Caco-2 (cell line): ENCODE data around the gene PHF21B. TPM values are rescaled to one million over a fixed set of nuclear protein-coding genes. Genes with fewer than 3 reads are reported as not detected.

ENCODE experiments used
- BruUV-seq: library from RNA; stranded (reverse); fragments of 400-500 nt; replicated peaks from 2 replicates; lab custom pipeline; 2021; lab: Mats Ljungman, UMichigan
- CTCF ChIA-PET: fragments of 300-600 bp; sonication (Branson Sonifier 250); formaldehyde crosslinking; loops from one replicate; lab custom pipeline; 2022; ENCODE audit warnings: antibody characterized with exemption; lab: Charles Lee
- POLR2A ChIA-PET: fragments of 300-600 bp; sonication (Branson Sonifier 250); formaldehyde crosslinking; loops from one replicate; lab custom pipeline; 2022; ENCODE audit warnings: antibody characterized with exemption; lab: Charles Lee
- DNase-seq, 2 experiments: peaks; one replicate each; pipeline versions ENCODE4 v3.0.0 to v3.0.0-alpha.2; 2020 to 2022
- H3K27me3 ChIP-seq: replicated peaks from 2 replicates; pipeline ENCODE4 v1.6.0; 2011; ENCODE audit warnings: low read length; ENCODE audit not compliant: control insufficient read depth, insufficient read depth
- H3K36me3 ChIP-seq: 2 replicates; pipeline ENCODE4 v1.5.1; 2011; ENCODE audit warnings: low read length; ENCODE audit not compliant: control insufficient read depth, insufficient read depth
- H3K4me1 ChIP-seq: fragments of 250-450 bp; sonication (Bioruptor Pico); 2 replicates; pipeline ENCODE4 v1.5.1; 2020; ENCODE audit warnings: mild to moderate bottlenecking
- H3K4me3 ChIP-seq: 2 replicates; pipeline ENCODE4 v1.5.1; 2011; ENCODE audit warnings: low read depth, mild to moderate bottlenecking, control low read depth, low read length
- H3K9me3 ChIP-seq: fragments of 250-450 bp; sonication (Bioruptor Pico); 2 replicates; pipeline ENCODE4 v1.5.1; 2020; ENCODE audit warnings: mild to moderate bottlenecking, moderate library complexity
- H3K27ac Mint-ChIP-seq: one replicate; pipeline ENCODE4 v1.8.0; 2022; ENCODE audit warnings: mixed read lengths; ENCODE audit not compliant: unreplicated experiment
- H3K27me3 Mint-ChIP-seq: one replicate; pipeline ENCODE4 v1.8.0; 2022; ENCODE audit warnings: mixed read lengths; ENCODE audit not compliant: insufficient read depth, unreplicated experiment
- H3K36me3 Mint-ChIP-seq: one replicate; pipeline ENCODE4 v1.8.0; 2022; ENCODE audit warnings: mild to moderate bottlenecking, mixed read lengths; ENCODE audit not compliant: insufficient read depth, unreplicated experiment
- H3K4me1 Mint-ChIP-seq: one replicate; pipeline ENCODE4 v1.8.0; 2022; ENCODE audit warnings: low read depth, mixed read lengths; ENCODE audit not compliant: unreplicated experiment
- H3K4me3 Mint-ChIP-seq: one replicate; pipeline ENCODE4 v1.8.0; 2022; ENCODE audit warnings: mild to moderate bottlenecking, moderate library complexity, mixed read lengths; ENCODE audit not compliant: unreplicated experiment
- H3K9me3 Mint-ChIP-seq: one replicate; pipeline ENCODE4 v1.8.0; 2022; ENCODE audit warnings: mixed read lengths; ENCODE audit not compliant: unreplicated experiment
- intact Hi-C: fragments of 100-400 bp; cut with micrococcal nuclease; formaldehyde crosslinking; loops from one replicate; pipeline ENCODE4 v1.10.0; 2022; ENCODE audit not compliant: unreplicated experiment
- total RNA-seq: library from RNA; stranded (reverse); gene quantifications from 2 replicates; pipeline ENCODE4 v1.2.3, GENCODE V29; 2022
- TF ChIP-seq, protein P1 (sequence below), 2 experiments: fragments of 200-600 bp in 1 of 2; IDR thresholded peaks; 1 replicate in 1 of 2; 2 replicates in 1 of 2; pipeline versions ENCODE4 v1.5.1 to v1.8.0; 2011 to 2022; ENCODE audit warnings: antibody characterized with exemption in 1 of 2, control low read depth in 1 of 2, inconsistent platforms in 1 of 2, low read depth in 1 of 2, low read length in 1 of 2, mild to moderate bottlenecking in 1 of 2, moderate library complexity in 1 of 2; ENCODE audit not compliant: insufficient read depth in 1 of 2, severe bottlenecking in 1 of 2, unreplicated experiment in 1 of 2

PHF21B gene
- total RNA-seq, 1 experiment from 2014 or later, result 0.98 TPM

DNA sequence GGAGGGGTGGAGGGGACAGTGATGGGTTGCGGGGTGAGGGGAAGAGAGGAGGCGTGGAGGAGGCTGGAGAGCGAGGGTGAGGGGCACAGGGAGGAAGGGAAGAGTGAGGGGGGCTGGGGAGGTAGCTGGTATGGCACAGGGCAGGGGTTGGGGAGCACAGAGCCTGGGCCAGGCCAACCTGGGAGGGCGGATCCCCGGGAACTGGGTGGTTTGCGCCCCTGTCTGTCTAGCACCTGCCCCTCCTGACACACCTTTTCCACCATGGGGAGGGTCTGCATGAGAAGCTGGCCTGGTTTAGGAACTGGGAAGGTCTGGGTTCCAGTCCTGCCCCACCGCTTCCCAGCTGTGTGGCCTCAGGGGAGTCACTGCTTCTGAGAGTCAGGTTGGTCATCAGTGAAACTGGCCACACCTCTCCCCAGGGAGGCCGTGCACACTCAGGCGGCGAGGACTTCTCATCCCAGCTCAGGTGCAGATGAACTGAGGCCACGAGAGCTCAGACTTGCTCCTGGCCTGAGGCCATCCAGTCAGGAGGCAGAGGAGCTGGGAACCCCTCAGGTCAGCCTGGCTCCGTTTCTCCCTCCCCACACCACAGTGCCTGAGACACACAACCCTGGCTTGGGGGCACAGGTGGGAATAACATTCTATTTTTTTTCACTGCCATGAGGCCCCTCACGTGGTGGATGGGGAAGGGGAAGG, 95.6 kb downstream of the PHF21B start:
- intact Hi-C loops, result no loop called here
- no peaks in the 10 kb centered on the region; the same call in 1 of the 2 replicates for H3K9me3 ChIP-seq
- H3K27me3 ChIP-seq, result no peaks in the 10 kb centered on the region
- Mint-ChIP-seq H3K36me3 (no peaks in the 10 kb centered on the region), H3K4me1 (peaks cover 8% of the 10 kb centered on the region), H3K9me3 (peaks cover 24% of the 10 kb centered on the region), H3K27me3 (peaks cover 18% of the 10 kb centered on the region), H3K27ac (no peak overlapping the region), H3K4me3 (no peak overlapping the region)
- TF ChIP-seq, protein P1, sequence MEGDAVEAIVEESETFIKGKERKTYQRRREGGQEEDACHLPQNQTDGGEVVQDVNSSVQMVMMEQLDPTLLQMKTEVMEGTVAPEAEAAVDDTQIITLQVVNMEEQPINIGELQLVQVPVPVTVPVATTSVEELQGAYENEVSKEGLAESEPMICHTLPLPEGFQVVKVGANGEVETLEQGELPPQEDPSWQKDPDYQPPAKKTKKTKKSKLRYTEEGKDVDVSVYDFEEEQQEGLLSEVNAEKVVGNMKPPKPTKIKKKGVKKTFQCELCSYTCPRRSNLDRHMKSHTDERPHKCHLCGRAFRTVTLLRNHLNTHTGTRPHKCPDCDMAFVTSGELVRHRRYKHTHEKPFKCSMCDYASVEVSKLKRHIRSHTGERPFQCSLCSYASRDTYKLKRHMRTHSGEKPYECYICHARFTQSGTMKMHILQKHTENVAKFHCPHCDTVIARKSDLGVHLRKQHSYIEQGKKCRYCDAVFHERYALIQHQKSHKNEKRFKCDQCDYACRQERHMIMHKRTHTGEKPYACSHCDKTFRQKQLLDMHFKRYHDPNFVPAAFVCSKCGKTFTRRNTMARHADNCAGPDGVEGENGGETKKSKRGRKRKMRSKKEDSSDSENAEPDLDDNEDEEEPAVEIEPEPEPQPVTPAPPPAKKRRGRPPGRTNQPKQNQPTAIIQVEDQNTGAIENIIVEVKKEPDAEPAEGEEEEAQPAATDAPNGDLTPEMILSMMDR (IDR thresholded peaks at IDR 0.05; ENCODE audit: insufficient read depth in 1 of 2, low read depth in 1 of 2, low read length in 1 of 2, severe bottlenecking in 1 of 2, unreplicated experiment in 1 of 2), result no peak
- BruUV-seq, result no TSS peak
- DNase-seq, result no peak
- ChIA-PET CTCF (interaction anchor here (0.9 kb wide), 1 partner anchor 55 kb away, joined by 3 read pairs; no protein-coding TSS in a partner anchor), POLR2A (no interaction called here)
- no peaks in the 10 kb centered on the region for H3K36me3 ChIP-seq
- no peaks in the 10 kb centered on the region for H3K4me1 ChIP-seq
- H3K4me3 ChIP-seq, result no peak overlapping the region

DNA sequence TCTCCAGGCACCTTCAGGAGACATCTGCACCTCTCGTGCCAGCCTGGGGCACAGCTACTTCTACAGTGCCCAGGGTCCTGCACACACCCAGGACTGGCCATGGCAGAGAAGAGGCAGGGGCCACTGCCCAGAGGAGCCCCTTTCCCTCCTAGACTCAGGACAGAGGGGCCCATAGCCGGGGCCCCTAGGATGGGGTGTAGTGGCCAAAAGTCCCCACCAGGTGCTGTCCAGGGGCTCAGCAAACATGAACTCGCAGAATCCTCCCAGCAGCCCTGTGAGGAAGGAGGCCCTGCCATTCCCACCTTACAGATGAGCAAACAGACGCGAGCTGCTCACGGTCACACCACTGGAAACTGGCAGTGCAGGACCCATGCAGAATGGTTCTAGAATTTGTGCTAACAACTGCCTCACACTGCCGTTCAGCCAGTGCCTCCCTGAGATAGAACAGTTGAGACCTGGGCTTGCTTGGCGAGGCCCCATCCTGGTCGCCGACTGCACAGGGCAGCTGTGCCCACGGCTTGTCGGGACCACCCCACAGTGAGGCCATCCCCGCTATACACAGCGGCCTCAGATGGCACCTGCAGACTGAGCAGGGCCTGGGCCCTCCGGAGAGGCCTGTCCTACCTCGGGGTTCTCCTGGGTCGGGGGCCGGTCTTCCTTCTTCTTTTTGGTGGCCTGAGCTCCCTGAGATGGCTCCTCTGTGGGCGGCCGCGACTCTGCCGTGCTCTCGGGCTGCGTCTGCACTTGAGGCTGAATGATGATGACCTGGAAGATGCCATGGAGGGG, 96.4 kb downstream of the PHF21B start:
- ChIA-PET POLR2A (no interaction called here), CTCF (interaction anchor here (0.9 kb wide), 1 partner anchor 56 kb away, joined by 3 read pairs; no protein-coding TSS in a partner anchor)
- Mint-ChIP-seq H3K4me3 (no peak overlapping the region), H3K9me3 (peaks cover 24% of the 10 kb centered on the region), H3K36me3 (no peaks in the 10 kb centered on the region), H3K27me3 (peaks cover 15% of the 10 kb centered on the region), H3K4me1 (peaks cover 8% of the 10 kb centered on the region), H3K27ac (no peak overlapping the region)
- intact Hi-C loops, result no loop called here
- no peaks in the 10 kb centered on the region for H3K27me3 ChIP-seq
- H3K4me1 ChIP-seq, result no peaks in the 10 kb centered on the region
- no peaks in the 10 kb centered on the region; the same call in 1 of the 2 replicates for H3K9me3 ChIP-seq
- no TSS peak for BruUV-seq
- DNase-seq, result no peak
- TF ChIP-seq, protein P1 (IDR thresholded peaks at IDR 0.05; ENCODE audit: insufficient read depth in 1 of 2, low read depth in 1 of 2, low read length in 1 of 2, severe bottlenecking in 1 of 2, unreplicated experiment in 1 of 2), result no peak
- no peaks in the 10 kb centered on the region for H3K36me3 ChIP-seq
- H3K4me3 ChIP-seq, result no peak overlapping the region

DNA sequence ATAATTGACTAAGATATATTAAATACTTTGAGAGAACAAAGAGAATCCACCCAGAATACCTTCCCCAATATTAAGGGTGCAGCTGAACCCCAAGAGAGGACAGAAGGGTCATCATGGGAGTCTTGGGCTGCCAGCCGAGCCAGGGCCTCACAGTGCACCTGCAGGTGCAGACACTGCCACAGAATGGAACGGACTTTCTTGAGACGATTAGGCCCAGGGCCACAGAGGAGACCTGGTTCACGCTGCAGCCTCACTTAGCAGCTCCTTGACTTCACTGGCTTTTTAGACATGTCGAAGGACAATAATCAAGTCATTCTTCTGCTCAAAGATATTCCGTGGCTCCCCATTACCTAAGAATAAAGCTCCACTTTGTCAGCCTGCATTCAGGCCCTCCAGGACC, 100.6 kb downstream of the PHF21B start:
- intact Hi-C loops, result no loop called here
- no peak overlapping the region for H3K4me3 ChIP-seq
- no peaks in the 10 kb centered on the region for H3K4me1 ChIP-seq
- Mint-ChIP-seq H3K9me3 (peaks cover 24% of the 10 kb centered on the region), H3K4me1 (no peaks in the 10 kb centered on the region), H3K27ac (no peak overlapping the region), H3K4me3 (no peak overlapping the region), H3K27me3 (peaks cover 17% of the 10 kb centered on the region), H3K36me3 (no peaks in the 10 kb centered on the region)
- H3K27me3 ChIP-seq, result no peaks in the 10 kb centered on the region
- no peaks in the 10 kb centered on the region for H3K36me3 ChIP-seq
- H3K9me3 ChIP-seq, result no peaks in the 10 kb centered on the region; the same call in 1 of the 2 replicates
- CTCF ChIA-PET, result no interaction called here
- POLR2A ChIA-PET, result interaction anchor here (0.6 kb wide), 1 partner anchor 80 kb away, joined by 3 read pairs; no protein-coding TSS in a partner anchor
- DNase-seq, result no peak
- no TSS peak for BruUV-seq
- TF ChIP-seq, protein P1 (IDR thresholded peaks at IDR 0.05; ENCODE audit: insufficient read depth in 1 of 2, low read depth in 1 of 2, low read length in 1 of 2, severe bottlenecking in 1 of 2, unreplicated experiment in 1 of 2), result no peak
